Skin epidermis (tissue), 12 donors: ENCODE data around the gene RAMP1.
"Not testable (repeated sequence)": the region's sequence is repeated elsewhere in the genome, so short reads cannot be mapped to it uniquely, and the experiment has no call there.

ENCODE experiments used
- H3K27ac ChIP-seq, 21 experiments: fragments of 200-600 bp; sonication (generic) in 11 of 21; one replicate each; pipeline ENCODE4 v1.5.0; 2020; ENCODE audit warnings: mild to moderate bottlenecking in 3 of 21, inconsistent platforms in 2 of 21, moderate library complexity in 2 of 21
- H3K4me3 ChIP-seq, 7 experiments: fragments of 200-600 bp; sonication (generic) in 2 of 7; one replicate each; pipeline ENCODE4 v1.5.0; 2020; ENCODE audit warnings: inconsistent platforms in 2 of 7, mild to moderate bottlenecking in 2 of 7, moderate library complexity in 1 of 7

RAMP1 gene

DNA sequence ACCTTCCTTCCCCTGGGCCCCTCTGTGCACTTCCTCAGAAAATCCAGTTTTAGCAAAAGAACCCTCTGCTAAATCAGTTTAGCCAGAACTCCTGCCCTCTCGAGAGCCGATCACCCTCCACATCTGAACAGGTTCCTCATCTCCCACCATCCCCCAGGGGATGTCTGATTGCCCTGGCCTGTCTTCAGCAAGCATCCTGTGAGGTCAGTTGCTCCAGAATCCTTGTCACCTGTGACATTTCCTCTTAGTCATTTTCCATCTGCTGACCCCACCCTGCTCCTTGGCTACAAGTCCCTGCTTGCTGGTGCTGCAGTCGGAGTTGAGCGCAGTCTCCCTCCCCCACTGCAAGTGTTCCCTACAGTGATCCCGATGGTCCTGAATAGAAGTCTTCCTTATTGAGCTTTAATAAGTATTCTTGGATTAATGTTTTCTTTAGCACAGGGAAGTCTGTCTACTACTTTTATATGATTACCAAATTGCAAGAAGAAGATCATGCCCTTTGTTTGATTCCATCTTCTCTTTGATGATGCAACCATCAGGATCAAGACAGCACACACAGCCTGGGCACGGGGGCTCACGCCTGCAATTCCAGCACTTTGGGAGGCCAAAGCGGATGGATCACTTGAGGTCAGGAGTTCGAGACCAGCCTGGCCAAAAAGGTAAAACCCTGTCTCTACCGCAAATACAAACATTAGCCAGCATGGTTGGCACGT is 76.5 kb downstream of the RAMP1 start:
- no peak overlapping the region for H3K4me3 ChIP-seq
- H3K27ac ChIP-seq = no peak overlapping the region

GRCh38 chr2:237939251-237939650 is 79.8 kb downstream of the RAMP1 start:
- Histone ChIP-seq H3K27ac (no peak overlapping the region), H3K4me3 (no peak overlapping the region)

DNA sequence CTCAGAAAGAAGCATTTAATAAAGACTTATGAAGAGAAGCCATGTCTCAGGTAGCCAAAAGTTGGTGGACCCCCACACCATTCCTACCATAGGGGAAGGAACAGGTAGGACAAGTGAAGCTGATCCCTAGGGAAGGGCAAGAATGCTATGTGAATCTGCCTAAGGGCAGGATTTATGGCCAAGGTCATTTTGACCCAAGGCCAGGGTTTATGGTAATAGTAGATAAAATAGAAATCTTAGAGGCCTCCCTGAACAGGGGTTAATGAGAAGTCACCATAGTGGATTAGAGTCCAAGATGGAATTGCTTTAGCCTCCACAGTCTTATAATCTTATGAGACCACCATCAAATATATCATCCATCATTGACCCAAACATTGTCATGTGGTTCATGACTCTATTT is 81.4 kb downstream of the RAMP1 start:
- no peak overlapping the region for H3K27ac ChIP-seq
- H3K4me3 ChIP-seq = no peak overlapping the region

GRCh38 chr2:237941239-237941638 is 81.8 kb downstream of the RAMP1 start:
- Histone ChIP-seq H3K27ac (peak overlapping the region in 3 of 21 experiments; percentile 11 to 77 (median 55)), H3K4me3 (no peak overlapping the region)

- Histone ChIP-seq H3K27ac (peak overlapping the region in 3 of 21 experiments; percentile 40 to 77 (median 55)), H3K4me3 (no peak overlapping the region)
These were observed 83.1 kb downstream of the RAMP1 start for GRCh38 chr2:237942513-237942899.

GRCh38 chr2:237943395-237944094 is 84.1 kb downstream of the RAMP1 start:
- no peak overlapping the region for H3K4me3 ChIP-seq

DNA sequence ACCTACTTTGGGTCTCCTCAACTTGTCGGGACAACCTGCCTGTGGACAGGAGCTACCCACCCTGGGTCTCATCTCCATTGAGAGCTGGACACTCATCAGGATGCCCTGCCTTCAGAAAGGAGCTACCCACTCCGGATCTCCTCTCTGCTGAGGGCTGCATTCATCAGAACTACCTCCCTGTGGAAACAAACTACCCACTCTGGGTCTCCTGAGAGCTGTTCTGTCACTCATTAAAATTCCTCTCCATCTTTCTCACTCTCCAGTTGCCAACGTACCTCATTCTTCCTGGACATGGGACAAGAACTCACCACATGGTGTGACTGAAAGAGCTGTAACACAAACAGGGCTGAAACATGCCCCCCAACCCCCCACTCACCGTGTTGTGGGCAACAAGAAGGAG is 84.9 kb downstream of the RAMP1 start:
- no peak overlapping the region for H3K27ac ChIP-seq

More at GRCh38 chr2:237943395-237944094, 84.1 kb downstream of the RAMP1 start:
- H3K27ac ChIP-seq = no peak overlapping the region

DNA sequence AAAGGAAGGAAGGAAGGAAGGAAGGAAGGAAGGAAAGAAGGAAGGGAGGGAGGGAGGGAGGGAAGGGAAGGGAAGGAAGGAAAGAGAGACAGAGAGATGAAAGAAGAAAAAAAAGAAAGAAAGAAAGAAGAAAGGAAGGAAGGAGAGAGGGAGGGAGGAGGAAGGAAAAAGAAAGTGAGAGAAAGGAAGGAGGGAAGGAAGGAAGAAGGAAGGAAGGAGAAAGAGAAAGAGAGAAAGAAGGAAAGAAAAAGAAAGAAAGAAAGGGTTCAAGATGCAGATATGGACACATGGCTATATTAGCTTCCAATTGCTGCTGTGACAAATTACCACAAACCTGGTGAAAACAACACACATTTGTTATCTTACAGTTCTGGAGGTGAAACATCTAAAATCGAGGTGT is 87.0 kb downstream of the RAMP1 start:
- no peak overlapping the region for H3K4me3 ChIP-seq
- no peak overlapping the region for H3K27ac ChIP-seq

More for the DNA sequence above, 84.9 kb downstream of the RAMP1 start:
- H3K4me3 ChIP-seq = no peak overlapping the region

GRCh38 chr2:237951354-237951753 is 91.9 kb downstream of the RAMP1 start:
- not testable (repeated sequence) for H3K27ac ChIP-seq, H3K4me3 ChIP-seq

DNA sequence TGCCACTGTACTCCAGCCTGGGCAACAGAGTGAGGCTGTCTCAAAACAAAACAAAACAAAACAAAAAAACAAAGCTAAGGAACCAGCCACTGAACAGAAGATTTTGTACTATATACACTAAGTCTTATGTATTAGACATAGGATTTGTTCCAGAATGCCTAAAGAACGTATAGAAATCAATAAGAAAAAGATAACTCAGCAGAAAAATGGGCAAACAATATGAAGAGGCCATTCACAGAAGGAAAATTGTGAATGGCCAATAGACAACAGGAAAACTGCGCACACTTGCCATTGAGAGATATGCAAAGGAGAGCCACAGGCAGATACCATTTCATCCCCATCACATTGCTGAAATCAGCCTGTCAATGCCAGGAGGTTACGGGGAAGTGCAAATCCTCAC is 92.5 kb downstream of the RAMP1 start:
- Histone ChIP-seq H3K4me3 (no peak overlapping the region), H3K27ac (no peak overlapping the region)

GRCh38 chr2:237952851-237953250 is 93.4 kb downstream of the RAMP1 start:
- no peak overlapping the region for H3K27ac ChIP-seq
- no peak overlapping the region for H3K4me3 ChIP-seq

DNA sequence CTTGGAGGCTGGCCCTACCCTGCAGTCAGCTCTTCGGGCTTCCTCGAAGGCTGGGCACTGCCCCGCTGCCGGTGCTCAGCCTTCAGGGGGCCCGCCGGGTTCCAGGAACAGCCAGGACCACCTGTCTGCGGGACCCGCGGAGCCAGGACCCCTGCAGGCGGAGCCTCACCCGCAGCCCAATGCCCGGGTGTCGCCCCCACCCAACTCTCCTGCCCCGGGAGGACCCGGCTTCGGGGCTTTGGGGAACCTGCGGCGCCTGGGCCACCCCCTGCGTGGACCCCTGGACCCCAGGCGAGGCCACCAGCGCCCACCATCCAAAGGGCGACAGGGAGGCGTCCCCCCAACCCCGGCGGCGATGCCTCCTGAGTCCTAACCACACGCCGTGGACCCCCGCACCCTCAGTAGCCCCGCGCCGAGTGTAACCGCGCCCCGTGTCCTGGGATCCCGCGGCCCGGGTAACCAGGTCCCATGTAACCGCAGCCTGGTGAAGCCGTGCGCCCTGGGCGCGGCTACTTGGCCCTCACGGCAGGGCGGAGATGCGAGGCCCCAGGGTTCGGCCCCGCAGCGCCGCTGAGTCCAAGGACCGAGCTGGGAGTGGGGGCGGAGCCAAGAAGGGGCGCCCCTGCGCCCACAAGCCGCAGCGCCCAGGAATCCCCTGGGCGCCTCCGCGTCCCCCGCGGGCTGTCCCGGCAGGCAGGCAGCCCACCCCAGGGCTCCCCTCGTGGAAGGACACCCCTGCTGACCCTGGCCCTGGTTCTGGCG is 96.4 kb downstream of the RAMP1 start:
- Histone ChIP-seq H3K4me3 (peak overlapping the region in 2 of 7 experiments; percentile 9 to 35), H3K27ac (no peak overlapping the region)

DNA sequence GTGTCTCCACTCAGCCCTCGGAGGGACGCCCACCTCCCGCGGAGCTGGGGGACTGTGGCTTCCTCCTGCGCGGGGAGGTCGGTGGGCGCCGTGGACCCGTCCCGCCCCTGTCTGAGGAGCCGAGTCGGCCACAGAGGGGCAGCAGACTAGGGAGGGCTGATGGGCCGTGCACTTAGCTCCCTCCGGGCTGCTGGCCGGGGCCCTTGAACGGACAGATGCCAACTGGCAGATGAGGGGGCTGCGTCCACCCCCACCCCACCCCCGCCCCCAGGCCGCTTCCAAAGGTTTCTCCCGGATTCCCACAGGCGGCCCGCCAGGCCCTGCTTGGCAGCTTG is 96.9 kb downstream of the RAMP1 start:
- no peak overlapping the region for H3K27ac ChIP-seq
- peak overlapping the region in 2 of 7 experiments; percentile 9 to 35 for H3K4me3 ChIP-seq

DNA sequence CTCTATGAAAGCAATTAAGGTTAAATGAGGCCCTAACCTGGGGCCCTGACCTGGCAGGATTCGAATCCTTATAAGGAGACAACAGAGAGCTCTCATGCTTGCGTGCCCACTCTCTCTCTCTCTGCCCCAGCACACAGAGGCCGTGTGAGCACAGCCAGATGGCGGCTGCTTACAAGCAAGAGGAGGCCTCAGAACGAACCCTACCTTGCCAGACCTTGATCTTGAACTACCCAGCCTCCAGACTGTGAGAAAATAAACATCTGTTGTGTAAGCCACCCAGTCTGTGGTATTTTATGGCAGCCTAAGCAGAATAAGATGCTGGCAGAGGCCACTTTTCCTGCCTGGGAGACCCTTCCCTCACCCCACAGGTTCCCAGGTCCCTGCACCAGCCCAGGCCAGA is 102.2 kb downstream of the RAMP1 start:
- Histone ChIP-seq H3K27ac (no peak overlapping the region), H3K4me3 (no peak overlapping the region)
